Measurements from ENCODE around the gene CHPF.

Gene CHPF

DNA sequence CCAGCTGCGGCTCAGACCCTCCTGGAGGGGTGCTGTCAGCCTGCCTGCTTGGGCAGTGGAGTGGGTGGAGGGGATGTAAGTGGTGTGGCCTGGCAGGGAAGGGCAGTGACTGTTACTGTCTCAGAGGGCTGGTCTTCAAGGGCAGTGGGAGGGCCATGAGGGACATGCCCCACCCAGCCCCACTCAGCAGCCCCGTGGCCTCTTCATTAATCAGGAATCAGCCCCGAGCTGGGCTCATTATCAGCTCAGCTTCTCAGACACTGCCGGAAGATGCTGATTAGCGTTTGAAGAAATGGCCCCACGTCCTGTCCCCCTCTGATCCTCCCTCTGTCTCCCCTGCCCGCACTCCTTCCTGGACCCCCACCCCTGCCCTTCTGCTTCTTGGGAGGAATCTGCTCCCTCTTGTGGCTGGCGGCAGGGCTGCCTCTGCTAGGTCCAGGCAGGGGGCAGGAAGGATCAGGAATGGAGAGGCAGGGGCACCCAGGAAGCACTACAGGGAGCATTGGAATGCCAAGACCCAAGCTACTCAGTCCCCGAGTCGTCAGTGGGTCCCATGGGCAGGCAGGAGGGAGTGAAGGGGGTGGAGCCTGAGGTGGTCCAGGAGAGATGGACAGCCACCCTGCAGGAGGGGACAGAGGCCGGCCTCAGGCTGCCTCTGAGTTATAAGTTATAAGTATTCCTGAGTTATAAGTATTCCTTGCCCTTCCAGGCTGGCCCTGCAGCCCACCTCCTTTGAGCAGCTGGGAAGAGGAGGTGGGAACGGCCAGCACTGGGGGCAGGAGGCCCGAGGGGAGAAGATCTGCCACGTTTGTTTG lies 22.3 kb downstream of the CHPF start:
- DNase-seq = peak; percentile 98
- Histone ChIP-seq H3K27me3 (ENCODE audit: insufficient read depth, low read depth, severe bottlenecking) (no peaks in the 10 kb centered on the region), H3K9me3 (ENCODE audit: severe bottlenecking) (no peaks in the 10 kb centered on the region), H3K4me3 (ENCODE audit: low read depth, low read length) (peak overlapping the region; percentile 41), H3K27ac (peak overlapping the region; percentile 98), H3K36me3 (no peaks in the 10 kb centered on the region; the same call in none of the 2 replicates)
- TF ChIP-seq CTCF (IDR thresholded peaks at IDR 0.05; ENCODE audit: low read depth, low read length) = peak; percentile 81

- H3K27ac ChIP-seq = peak overlapping the region; percentile 98
- no peak overlapping the region; the same call in 1 of the 2 replicates for H3K4me3 ChIP-seq (ENCODE audit: low read depth, low read length)
- no peak for TF ChIP-seq CTCF (IDR thresholded peaks at IDR 0.05; ENCODE audit: low read depth, low read length)
- H3K9me3 ChIP-seq (ENCODE audit: severe bottlenecking) = no peaks in the 10 kb centered on the region
- peak; percentile 80 for DNase-seq
- H3K27me3 ChIP-seq (ENCODE audit: insufficient read depth, low read depth, severe bottlenecking) = no peaks in the 10 kb centered on the region
- no peaks in the 10 kb centered on the region; the same call in none of the 2 replicates for H3K36me3 ChIP-seq
Observed at GRCh38 chr2:219520079-219520478, 23.5 kb downstream of the CHPF start.

DNA sequence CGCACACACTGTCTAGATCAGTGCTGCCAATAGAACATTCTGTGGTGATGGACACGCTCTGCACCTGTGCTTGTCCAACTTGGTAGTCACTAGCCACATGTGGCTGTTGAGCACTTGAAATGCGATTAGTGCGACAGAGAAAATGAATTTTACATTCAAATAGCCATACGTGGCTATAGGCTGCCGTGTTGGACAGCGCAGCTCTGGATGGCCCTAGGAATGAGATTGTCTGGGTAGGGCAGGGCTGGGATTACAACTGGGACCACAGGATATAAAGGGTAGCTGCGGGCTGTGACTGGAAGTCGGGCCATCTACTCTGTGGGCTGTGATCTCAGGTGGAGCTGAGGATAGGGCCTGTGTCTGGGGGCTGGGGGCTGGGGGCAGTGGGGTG lies 24.1 kb downstream of the CHPF start:
- no peaks in the 10 kb centered on the region for H3K27me3 ChIP-seq (ENCODE audit: insufficient read depth, low read depth, severe bottlenecking)

GRCh38 chr2:219517954-219518778 lies 25.4 kb downstream of the CHPF start:
- Histone ChIP-seq H3K4me3 (ENCODE audit: low read depth, low read length) (peak overlapping the region; percentile 20), H3K9me3 (ENCODE audit: severe bottlenecking) (no peaks in the 10 kb centered on the region), H3K36me3 (no peaks in the 10 kb centered on the region; the same call in none of the 2 replicates), H3K27ac (peak overlapping the region; percentile 98), H3K27me3 (ENCODE audit: insufficient read depth, low read depth, severe bottlenecking) (no peaks in the 10 kb centered on the region)
- no peak for TF ChIP-seq CTCF (IDR thresholded peaks at IDR 0.05; ENCODE audit: low read depth, low read length)
- DNase-seq = peak; percentile 91

More for the DNA sequence above, 24.1 kb downstream of the CHPF start:
- H3K9me3 ChIP-seq (ENCODE audit: severe bottlenecking) = no peaks in the 10 kb centered on the region
- H3K36me3 ChIP-seq = no peaks in the 10 kb centered on the region; the same call in none of the 2 replicates
- H3K27ac ChIP-seq = peak overlapping the region; percentile 98
- TF ChIP-seq CTCF (IDR thresholded peaks at IDR 0.05; ENCODE audit: low read depth, low read length) = no peak
- DNase-seq = no peak
- no peak overlapping the region for H3K4me3 ChIP-seq (ENCODE audit: low read depth, low read length)

DNA sequence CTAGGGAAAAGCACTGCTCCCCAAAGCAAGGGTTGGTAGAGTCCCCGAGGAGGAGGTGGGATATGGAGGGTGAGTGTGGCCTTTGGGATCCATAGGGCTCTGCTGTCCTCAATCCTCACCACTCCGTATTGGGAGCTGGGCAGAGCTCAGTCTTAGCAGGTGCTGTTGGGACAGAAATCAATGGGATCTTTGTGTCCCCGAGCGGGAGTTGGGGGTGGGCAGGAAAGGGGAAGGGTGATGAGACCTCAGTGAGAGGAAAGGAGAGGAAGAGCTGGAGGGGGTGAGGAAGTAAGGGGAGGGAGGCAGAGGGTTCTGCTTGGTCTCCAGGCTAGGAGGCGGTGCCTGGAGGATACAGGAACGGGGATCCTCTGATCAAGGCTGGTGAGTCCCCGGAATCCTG lies 26.7 kb downstream of the CHPF start:
- Histone ChIP-seq H3K9me3 (ENCODE audit: severe bottlenecking) (no peaks in the 10 kb centered on the region), H3K27ac (peak overlapping the region; percentile 98), H3K36me3 (no peaks in the 10 kb centered on the region; the same call in none of the 2 replicates), H3K27me3 (ENCODE audit: insufficient read depth, low read depth, severe bottlenecking) (no peaks in the 10 kb centered on the region), H3K4me3 (ENCODE audit: low read depth, low read length) (peak overlapping the region; percentile 65)
- no peak for DNase-seq
- TF ChIP-seq CTCF (IDR thresholded peaks at IDR 0.05; ENCODE audit: low read depth, low read length) = no peak

Data from WERI-Rb-1 (cell line).